AG08396 (cell line): Measurements from ENCODE around the gene CACNA2D3.

Source experiments
- DNase-seq: peaks from one replicate; pipeline ENCODE4 v3.0.0; 2012; ENCODE audit warnings: low spot score, mixed read lengths

Gene CACNA2D3

DNA sequence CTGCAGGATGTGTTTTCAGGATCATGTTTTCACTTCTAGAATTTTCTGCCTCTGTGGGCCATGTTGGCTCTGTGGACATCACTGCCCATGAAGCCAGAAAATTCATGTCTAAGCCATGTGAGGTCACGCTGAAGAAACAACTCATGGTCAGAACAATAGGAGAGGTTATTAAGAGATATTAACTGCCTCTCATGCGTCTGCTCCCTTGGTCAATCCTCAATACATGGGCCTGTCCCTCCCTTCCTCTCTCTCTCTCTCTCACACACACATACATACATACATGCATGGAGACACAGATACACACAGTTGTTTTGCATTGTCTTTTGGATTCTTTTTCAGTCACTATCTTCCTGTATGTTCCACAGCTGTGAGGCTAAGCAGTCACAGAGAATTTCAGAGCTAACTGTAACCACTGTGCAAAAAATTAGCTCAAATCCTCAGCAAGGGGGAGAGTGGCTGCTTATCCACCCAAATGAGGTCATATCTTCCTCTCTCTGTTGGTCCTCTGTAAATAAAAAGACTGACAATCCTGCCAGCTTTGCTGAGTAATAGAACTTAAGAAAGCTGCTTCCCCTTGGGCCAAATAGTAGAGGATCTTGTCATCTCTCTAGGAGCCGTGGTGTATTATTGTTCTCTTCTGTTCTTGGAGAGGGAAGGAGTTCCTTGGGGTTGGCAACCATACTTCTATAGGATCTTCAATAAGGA lies 759.9 kb downstream of the CACNA2D3 start:
- peak; percentile 75 for DNase-seq

DNA sequence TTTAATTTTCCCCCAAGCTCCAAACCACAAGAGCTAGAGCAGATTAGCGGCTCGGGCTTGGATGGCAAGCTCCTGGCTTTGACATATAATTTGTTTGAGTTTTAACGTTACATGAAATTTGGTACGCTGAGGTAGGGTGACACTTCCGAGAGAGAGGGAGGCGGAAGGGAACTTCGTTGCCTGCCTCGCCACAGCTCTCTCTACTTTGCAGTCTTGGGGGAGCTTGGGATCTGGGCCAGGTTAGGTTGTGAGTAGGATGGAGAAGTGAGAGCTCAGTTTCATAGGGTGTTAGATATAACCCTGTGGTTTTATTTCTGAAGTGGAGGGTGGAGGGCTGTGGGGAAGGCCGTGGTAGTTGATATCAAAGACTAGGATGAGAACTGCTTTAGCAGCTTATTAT lies 765.8 kb downstream of the CACNA2D3 start:
- DNase-seq = no peak

GRCh38 chr3:54888873-54889272 lies 766.5 kb downstream of the CACNA2D3 start:
- DNase-seq = no peak

- no peak for DNase-seq
Measured at GRCh38 chr3:54889731-54890130, 767.4 kb downstream of the CACNA2D3 start.

GRCh38 chr3:54891540-54891897 lies 769.2 kb downstream of the CACNA2D3 start:
- peak; percentile 92 for DNase-seq

- DNase-seq = no peak
Measured at GRCh38 chr3:54892168-54892567, 769.8 kb downstream of the CACNA2D3 start.

- DNase-seq = no peak
Measured at GRCh38 chr3:54895613-54896012, 773.3 kb downstream of the CACNA2D3 start.

DNA sequence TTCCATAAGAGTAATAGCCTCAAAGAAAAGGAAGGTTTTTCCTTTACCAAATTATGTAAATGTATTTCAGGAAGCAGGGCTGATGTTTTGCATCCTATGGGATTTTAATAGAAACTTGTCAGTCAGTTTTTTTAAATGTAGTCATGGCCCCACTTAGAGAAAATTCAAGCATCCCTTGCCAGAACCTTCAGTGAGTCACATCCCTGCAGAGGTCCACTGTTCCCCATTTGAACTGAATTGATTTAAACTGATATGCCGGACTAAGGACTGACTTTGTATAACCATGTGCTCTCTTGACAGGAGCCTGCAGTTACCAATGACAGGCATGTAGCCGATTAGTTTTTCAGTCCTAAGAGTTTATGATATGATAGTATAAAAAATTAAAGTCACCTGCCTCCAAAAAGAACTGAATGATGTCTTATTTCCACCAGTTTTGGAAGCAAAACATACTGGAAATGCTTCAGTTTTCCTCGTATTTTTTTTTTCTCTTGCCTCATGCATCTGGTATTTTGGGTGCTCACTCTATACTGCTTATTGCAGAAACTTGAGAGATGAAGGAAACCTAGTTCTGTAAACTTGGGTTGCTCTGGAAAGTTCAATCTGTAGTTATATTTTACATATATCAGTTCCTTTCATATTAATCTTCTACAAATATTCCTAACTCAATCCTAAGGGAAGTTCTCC lies 774.8 kb downstream of the CACNA2D3 start:
- DNase-seq = peak; percentile 26

DNA sequence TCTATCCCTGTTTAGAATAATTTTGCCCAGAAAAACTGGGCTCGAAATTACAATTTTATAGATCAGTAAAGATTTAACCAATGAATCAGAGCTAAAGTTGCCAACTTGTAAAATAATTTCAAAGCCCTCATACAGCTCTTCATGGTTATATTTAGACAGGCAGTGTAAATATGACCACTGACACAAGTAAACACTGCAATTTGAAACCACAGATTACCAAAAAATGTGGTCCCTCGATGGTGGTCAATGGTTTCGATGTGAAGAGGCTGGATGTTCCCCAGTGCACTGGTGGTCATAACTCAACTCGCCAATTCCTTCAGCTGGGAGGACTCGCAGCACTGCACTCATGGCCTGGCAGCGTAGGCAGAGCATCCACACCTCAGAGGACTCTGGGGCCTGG lies 776.9 kb downstream of the CACNA2D3 start:
- DNase-seq = no peak

GRCh38 chr3:54900838-54901591 lies 778.7 kb downstream of the CACNA2D3 start:
- no peak for DNase-seq

DNA sequence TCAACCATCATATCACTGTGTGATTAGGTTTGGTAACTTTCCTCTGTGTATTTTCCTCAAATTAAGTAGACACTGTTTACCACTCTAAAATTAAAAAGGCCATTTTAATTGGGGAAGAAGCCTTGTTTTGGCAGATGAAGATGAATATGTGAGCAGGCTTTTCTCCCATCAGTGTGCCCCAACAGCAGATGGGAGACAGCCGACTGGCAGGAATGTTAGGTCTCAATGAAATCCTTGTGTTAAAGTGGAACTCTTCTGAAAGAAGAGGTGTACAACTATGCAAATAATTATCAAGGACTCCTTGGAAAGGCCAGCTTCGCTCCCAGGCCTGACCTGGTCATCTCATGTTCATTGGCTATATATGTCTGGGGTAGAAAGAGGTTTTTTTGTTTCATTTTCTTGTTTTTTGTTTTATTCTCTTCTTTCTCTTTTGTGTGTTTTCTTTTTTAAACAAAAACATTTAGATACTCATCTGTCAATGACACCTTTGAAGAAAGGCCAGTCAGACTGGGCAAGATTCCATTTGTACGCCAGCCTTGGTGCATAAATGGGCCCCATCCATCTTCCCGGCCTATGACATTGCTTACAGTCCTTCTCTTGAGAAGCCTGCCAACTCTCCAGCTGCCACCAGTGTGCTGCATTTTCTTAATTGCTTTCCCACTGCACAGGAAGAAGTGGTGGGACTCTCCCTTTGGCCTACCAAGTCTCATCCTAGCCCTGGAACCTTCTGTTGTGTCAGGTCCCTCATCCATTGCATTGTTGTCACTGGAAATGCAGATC lies 779.7 kb downstream of the CACNA2D3 start:
- DNase-seq = no peak

DNA sequence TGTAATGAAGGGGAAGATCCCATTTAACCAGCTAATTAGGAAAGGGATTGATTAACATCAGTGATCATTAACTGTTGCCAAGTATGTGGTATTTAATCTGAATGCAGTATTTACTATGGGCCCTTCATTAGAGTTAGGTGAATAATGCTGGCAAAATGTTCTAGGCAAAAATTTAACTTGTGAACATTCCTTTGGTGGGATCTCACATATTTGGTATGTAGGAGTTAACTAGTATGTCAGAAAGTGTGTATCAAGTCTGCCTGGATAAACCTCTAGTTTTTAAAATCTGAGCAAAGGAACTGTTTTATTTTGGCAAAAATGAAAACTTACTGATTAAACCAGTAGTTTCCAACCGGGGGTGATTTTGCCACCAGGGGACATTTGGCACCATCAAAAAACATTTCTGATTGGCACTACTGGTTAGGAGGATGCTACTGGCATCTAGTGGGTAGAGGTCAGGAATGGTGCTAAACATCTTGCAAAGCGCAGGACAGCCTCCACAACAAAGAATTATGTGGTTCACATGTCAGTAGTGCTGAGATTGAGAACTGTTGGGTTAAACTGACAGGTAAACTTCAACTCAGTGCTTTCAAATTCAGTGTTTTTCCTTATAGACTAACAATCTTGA lies 783.0 kb downstream of the CACNA2D3 start:
- peak; percentile 41 for DNase-seq

DNA sequence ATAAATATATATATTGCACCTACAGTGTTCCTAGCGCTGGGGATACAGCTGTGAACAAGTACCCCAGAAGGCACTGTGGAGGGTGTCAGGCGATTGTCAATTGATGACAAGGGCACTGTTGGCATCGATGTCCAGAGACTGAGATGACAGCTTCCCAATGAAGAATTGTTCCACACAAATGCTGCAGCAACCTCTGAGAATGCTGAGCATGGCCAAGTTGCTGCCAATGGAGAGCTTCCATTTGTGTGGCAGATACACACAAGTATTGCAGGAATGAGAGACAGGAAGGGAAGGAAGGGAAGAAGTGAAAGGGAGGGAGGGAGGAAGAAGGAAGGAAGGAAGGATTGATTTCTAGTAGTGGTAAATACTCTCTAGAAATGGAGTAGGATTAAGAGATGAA lies 783.6 kb downstream of the CACNA2D3 start:
- no peak for DNase-seq

GRCh38 chr3:54906763-54907162 lies 784.4 kb downstream of the CACNA2D3 start:
- no peak for DNase-seq

DNA sequence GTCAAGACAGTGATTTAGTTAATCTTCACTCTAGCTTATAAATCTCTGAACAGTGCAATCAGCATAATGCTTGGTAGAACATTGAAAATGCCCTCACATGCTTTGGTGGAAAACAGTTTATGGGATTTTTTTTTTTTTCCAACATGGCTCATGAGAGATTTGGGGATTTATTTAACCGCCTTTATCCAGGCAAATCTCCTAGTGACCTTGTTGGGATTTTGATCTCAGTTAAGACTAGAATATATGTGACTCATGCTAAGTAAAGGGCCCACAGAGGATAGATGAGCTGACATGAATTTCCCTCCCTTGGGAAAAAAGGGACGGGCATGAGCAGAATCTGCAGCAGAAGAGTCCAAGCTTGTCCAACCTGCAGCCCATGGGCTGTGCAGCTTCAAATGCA lies 786.8 kb downstream of the CACNA2D3 start:
- DNase-seq = no peak

DNA sequence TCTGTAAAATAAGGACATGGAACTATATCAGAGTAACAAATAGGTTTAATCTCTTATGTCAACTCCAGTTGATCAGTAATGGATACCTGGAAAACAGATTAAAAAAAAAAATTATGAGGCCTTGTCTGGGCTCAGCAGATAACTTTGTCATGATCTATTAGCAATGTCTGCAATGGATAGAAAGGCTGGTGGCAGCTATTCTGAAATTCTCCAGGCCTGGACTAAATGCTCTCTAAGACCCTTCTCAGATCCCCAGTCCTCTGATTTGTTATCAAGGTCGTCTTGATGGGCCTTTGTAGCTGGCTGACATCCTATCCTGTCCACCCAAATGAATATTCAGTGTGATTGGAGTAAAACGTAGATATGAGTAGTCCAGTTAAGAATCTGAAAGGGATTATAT lies 791.8 kb downstream of the CACNA2D3 start:
- no peak for DNase-seq

DNA sequence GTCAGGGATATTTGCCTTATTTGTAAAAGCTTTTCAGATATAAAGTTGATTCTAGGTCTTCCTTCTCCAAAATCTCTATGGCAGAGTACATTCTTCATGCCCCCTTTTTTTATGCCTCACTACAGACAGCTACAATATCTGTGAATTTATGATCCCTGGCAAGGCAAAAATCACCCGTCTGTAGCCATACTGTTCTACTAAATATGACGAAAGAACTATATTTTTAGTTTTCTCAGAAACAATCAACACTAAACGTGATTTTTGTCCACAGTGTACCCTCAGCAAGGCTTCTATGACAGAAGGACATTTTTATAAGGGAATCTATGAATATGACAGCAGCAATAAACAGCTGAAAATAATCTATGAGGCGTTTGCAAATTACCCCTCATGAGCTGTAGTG lies 792.8 kb downstream of the CACNA2D3 start:
- no peak for DNase-seq

- no peak for DNase-seq
Measured at GRCh38 chr3:54915976-54916375, 793.6 kb downstream of the CACNA2D3 start.

DNA sequence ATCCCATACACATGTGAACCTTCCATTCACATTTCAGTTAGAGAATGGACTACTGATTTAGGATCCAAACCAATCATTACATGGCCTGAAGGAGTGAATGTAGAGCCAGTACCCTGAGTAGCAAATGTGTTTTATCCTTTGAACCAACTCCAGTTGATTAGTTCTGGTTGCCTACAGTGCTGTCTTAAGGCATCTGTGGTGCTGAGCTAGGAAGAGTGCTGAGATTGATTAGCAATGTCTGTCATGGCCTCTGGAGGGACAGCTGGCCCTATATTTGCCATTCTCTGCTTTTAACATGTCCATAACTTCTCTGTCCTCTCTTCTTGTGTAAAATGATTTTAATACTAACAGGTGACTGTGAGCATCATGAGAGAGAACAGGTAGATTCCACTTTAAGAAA lies 794.4 kb downstream of the CACNA2D3 start:
- DNase-seq = no peak

DNA sequence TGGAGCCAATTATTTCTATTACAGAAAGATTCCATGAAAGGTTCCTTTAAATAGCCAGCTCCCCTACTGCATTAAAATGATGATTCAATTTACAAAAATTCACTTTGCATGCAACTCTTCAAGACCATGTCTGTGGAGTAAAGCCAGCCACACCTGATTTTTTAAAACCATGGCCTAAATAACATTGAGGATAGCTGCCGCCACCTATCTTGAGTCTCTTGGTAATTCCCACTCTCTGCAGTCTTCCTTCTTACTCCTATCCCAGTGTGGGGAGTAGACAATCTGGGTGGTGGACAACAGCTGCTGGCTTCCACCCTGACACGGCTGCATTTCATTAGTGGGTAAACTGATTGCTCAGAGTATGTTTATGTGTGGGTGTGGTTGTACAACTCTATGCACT lies 794.8 kb downstream of the CACNA2D3 start:
- no peak for DNase-seq

- no peak for DNase-seq
Measured at GRCh38 chr3:54917862-54918261, 795.5 kb downstream of the CACNA2D3 start.

DNA sequence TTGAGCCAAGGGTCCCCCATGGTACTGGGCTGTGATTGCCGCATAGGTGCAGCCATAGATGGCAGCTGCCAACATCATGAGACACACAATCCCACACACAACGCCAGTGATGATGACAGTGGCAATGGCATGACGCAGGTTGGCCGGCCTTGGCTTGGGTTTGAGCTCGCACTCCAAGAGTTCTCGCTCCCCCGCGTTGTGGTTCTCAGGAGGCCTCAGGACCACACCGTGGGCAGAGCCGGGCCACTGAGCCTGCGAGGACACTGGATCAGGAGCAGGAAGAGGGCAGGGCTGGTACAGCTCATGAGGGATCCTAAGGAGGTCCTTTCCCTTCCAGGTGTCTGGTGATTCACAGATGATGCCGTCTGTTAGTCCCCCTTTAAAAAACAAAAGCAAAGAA lies 796.2 kb downstream of the CACNA2D3 start:
- no peak for DNase-seq
